GM18499 (cell line): ENCODE measurements around the gene FMNL3.
"Not testable (repeated sequence)": the region's sequence is repeated elsewhere in the genome, so short reads cannot be mapped to it uniquely, and the experiment has no call there.

Experiments
- ATAC-seq: cut with Tn5 transposase; IDR thresholded peaks from one replicate; pipeline ENCODE4 v1.9.1; 2021; ENCODE audit warnings: moderate number of reproducible peaks; ENCODE audit not compliant: insufficient read depth, unreplicated experiment

The FMNL3 gene

GRCh38 chr12:49610785-49611184, 96.4 kb downstream of the FMNL3 start:
- ATAC-seq = not testable (repeated sequence)

DNA sequence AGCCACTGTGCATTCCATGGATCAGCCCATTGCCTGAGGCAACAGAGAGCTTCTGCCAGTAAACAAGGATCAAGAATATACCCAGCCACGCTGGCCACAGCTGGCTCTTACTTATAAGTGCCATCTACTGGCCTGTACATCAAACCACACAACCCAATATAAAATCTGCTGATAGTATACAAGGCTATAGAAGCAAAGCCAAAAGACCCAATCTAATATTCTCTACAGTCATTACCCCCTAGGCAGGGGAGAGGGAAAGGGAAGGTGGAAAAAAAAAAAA, 97.4 kb downstream of the FMNL3 start:
- no peak for ATAC-seq

DNA sequence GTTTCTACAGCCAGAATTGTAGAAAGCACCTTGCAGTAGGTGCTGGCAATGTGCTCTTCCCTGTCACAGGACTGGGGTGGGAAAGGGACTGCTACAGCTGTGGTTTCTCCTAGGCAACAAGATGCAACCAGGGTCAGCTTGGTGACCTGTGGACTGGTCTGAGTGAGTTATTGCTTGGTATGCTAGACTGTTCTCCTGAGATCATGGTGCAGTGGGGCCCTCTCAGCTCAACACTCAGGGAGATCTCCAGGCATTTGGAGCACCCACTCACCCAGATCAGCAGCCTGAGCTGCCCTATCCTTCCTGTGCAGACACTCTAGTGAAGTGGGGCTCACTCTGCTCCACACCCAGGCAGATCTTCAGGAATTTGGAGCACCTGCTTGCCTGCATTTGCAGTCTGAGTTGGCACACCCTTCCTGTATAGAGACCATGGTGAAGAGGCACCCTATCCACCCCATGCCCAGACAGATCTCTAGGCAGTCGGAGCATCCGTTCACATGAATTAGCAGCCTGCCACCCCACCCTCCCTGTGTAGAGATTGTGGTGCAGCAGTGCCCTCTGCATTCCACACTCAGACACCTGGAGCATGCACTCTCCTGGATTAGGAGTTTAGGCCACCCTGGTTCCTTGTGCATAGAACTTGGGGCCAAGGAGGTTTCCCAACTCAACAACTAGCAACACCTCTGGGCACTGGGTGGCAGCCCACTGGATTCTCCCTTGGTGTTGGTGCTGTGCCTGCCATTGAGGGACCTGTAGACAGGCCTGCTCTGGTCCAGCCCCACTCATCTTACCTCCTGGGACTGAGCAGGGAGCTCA, 97.9 kb downstream of the FMNL3 start:
- ATAC-seq = no peak

DNA sequence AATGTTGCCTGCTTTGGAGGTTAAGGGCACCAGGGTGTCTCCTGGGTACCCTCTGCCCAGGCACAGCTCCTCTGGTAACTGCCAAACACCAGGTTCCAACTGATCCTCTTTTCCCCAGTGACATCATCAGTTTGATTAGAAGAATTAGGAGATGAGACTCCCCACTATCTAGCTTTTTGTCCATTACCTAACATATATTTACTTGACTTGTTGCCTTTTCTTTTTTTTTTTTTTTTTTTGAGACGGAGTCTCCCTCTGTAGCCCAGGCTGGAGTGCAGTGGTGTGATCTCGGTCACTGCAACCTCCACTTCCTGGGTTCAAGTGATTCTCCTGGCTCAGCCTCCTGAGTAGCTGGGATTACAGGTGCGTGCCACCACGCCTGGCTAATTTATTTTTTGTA, 101.7 kb downstream of the FMNL3 start, which contains the start of gene FAM186B:
FAM186B (minus strand) TSS at position 101 of the 400 bp plus-strand sequence. CDS start 162 bp downstream, outside the sequence.
- ATAC-seq = not testable (repeated sequence)

DNA sequence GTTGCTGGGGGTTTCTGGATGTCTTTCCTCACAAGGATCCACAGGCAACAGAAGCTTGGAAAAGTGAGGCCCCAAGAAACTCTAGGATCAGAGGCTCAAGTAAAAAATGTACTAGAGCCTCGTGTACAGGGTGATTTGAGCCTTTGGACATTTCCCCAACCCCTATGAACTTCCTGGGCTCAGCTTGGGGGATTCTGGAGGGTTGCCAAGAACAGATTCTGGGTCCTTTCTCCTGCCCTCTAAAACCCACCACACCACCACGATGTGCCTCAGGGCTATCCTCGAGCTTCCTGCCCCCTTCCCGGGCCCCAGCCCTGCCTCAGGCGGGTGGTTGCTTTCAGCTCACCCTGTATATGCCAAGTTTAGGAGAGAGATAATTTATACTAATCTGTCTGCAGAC, 102.3 kb downstream of the FMNL3 start:
- no peak for ATAC-seq

GRCh38 chr12:49603721-49604120, 103.5 kb downstream of the FMNL3 start:
- ATAC-seq = no peak

- no peak for ATAC-seq
Measured at GRCh38 chr12:49599961-49600360, 107.2 kb downstream of the FMNL3 start.

DNA sequence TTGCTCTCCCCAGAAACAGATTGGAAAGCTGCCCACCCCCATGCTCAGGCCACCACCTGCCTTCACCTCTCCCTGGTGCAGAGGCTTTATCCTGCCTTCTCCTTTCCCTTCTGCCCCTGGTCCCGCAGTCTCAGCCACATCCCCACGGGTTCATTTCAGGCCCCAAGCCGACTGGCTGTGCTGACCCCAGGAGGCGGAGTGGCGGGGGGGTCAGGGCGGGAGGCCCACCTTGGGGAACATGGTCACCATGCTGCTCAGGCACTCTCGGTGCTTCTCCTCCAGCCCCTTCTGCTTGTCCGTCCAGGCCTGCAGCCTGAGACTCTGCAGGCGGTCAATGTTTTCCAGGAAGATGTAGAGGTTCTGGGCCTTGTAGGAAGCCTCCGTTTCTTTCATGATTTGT, 108.7 kb downstream of the FMNL3 start:
- no peak for ATAC-seq

GRCh38 chr12:49588721-49589516, 118.3 kb downstream of the FMNL3 start:
- ATAC-seq = no peak

GRCh38 chr12:49588281-49588680, 118.9 kb downstream of the FMNL3 start:
- no peak for ATAC-seq

DNA sequence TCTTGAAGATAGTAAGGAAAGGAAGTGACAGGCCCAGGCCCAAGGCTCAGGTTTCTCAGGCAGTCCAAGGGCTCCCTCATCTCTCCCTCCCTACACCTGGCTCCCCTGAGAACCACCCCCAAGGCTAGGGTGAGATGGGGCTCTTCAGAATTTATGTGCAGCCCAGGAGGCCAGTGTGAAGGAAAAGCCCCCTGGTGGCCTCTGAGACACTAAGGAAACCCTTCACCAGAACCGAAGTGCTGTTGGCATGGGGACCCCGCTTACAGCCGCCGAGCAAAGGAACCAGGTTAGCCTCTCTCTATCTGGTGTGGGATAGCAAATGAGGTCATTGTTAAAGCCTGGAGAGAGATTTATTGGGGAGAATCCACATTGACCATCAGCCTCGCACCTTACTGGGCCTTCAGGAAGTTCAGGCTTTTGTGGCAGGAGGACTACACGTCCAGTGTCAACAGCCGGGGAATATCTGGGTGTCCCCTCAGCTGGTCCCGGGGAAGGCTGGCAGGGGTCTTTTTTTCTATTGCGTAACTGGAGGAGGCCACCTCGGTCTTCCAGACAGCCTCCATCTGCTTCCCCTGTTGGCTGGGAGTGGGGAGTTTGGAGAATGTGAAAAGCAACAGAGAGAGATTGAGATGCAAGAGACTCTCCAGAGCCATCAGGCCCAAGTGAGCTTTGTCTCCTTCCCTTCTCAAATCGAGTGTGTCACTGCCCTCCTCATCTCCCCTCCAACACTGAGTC, 119.9 kb downstream of the FMNL3 start:
- ATAC-seq = no peak
